ENCODE results near the gene MDM2.

- TF ChIP-seq USF2 (IDR thresholded peaks at IDR 0.05), result no peak
- TF ChIP-seq ESRRA (IDR thresholded peaks at IDR 0.05; ENCODE audit: borderline replicate concordance, low read length), result no peak
- TF ChIP-seq CTCF (IDR thresholded peaks at IDR 0.05), result no peak
- TF ChIP-seq RCOR1 (IDR thresholded peaks at IDR 0.05; ENCODE audit: low read depth, low read length), result no peak
- TF ChIP-seq POLR2A (IDR thresholded peaks at IDR 0.05; ENCODE audit: low read length), result no peak
- no peak for TF ChIP-seq REST (IDR thresholded peaks at IDR 0.05)
- TF ChIP-seq ZFP36 (IDR thresholded peaks at IDR 0.05; ENCODE audit: borderline replicate concordance, partially characterized antibody), result no peak
- no peak for TF ChIP-seq RFX5 (IDR thresholded peaks at IDR 0.05)
Observed at GRCh38 chr12:68871396-68871795, 63.4 kb downstream of the MDM2 start.
